NCI-H2081 (cell line): ENCODE data around the gene DCAF6.

Experiments used
- DNase-seq, 2 experiments: peaks; one replicate each; lab custom pipeline; 2025; lab: John Stamatoyannopoulos, UW

The DCAF6 gene

DNA sequence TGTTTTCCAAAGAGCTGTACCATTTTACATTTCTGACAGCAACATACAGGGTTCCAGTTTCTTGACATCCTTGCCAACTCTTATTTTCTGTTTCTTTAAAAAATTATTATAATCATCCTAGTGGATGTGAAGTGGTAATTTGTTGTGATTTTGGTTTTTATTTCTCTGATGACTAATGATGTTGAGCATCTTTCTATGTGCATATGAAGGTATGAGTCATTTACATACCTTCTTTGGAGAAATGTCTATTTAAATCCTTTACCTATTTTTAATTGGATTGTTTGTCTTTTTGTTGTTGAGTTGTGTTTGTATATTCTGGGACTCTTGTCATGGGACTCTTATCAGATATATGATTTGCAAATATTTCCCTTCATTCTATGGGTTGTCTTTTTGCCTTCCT lies 21.2 kb downstream of the DCAF6 start:
- DNase-seq, result no peak

DNA sequence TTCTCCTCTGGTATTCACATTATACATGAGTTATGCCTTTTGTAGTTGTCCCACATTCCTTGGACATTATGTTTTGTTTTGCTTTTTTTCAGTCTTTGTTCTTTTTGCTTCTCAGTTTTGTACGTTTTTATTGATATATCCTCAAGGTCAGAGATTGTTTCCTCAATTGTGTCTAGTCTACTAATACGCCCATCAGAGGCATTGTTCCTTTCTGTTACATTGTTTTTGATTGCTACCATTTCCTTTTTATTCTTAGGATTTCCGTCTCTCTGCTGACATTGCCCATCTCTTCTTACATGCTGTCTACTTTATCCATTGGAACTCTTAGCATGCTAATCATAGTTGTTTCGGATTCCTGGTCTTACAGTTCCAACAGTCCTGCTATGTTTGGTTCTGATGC lies 28.2 kb downstream of the DCAF6 start:
- DNase-seq, result no peak

DNA sequence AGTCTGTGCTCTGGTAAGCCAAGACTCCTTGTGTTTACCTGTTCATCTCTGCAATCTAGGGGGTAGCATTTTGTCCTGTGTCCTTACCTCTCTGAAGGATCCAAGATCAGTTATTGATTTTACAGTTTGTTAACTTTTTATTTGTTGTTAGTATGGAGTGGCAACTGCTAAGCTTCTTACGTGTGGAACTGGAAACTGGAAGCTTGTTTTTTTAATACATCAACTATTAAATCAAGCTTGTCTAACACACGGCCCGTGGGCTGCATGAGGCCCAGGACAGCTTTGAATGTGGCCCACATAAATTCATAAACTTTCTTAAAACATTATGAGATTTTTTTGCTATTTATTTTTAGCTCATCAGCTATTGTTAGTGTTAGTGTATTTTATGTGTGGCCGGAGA lies 29.6 kb downstream of the DCAF6 start:
- DNase-seq, result no peak

DNA sequence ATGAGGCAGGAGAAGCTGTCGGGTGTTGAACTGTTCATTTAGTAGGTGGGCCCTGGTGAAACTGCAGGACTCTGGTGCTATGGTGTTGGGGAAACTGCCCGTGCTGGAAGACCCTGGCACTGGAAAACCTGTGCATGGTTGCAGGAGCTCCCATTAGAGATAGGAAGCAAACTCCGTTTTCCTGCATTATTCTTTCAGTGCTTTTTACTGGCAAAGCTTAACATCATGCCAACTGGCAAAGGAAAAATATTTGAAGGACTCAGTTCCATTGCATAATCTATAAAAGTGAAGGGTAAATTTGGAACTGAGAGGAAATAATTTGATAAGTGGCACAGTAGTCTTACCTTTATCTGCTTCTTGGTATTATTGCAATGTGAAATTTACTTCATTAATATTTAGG lies 32.1 kb downstream of the DCAF6 start:
- no peak for DNase-seq

DNA sequence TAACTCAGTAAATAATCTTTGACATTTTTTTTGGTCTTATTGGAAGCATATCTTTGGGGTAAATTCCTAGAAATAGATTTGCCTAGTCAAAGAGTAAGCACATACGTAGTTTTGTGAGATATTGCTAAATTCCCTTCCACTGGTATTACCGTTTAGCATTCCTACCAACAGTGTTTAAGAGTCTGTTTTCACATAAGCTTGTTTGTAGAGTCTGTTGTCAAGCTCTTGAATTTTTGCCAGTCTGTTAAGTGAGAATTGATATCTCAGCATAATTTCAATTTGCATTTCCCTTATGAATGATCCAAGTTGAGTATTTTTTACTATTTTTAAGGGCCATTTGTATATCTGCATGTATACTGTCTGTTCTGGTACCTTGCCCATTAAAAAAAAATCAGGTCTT lies 37.3 kb downstream of the DCAF6 start:
- DNase-seq, result no peak

DNA sequence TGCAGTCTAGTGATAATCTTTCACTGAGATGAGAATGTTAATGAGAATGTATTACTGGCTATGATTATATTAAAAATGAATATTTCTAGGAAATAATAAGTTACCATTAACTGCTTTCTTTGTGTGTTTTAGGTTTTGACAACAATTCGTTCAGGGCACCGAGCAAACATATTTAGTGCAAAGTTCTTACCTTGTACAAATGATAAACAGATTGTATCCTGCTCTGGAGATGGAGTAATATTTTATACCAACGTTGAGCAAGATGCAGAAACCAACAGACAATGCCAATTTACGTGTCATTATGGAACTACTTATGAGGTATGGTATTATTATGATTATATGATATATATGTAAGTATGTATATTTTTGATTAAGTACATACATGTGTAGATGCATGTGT lies 38.2 kb downstream of the DCAF6 start:
- no peak for DNase-seq

DNA sequence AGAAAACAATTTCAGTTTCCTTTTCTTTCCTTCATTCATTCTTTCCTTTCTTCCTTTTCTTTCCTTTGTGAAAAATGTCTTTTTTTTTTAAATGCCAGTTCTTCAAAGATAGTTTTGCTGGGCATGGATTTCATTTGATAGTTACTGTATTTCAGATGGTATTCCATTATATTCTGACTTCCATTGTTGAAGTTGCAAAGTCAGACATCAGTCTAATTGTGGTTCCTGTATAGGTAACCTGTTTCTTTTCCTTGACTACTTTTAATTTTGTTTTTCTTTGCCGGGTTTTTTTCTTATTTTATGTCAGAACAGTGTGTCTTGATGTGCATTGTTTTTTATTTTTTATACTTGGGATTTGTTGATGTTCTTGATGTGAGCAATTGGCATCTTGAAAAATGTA lies 40.8 kb downstream of the DCAF6 start:
- DNase-seq, result no peak

DNA sequence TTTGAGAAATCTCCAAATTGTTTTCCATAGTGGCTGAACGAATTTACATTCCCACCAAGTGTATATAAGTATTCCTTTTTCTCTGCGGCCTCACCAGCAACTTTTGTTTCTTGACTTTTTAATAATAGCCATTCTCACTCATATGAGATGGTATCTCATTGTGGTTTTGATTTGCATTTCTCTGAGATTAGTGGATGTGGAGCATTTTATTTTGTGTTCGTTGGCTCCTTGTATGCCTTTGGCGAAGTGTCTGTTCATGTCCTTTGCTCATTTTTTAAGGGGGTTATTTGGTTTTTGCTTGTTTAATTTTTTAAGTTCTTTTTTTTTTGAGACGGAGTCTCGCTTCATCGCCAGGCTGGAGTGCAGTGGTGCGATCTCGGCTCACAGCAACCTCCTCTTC lies 45.5 kb downstream of the DCAF6 start:
- DNase-seq, result no peak

DNA sequence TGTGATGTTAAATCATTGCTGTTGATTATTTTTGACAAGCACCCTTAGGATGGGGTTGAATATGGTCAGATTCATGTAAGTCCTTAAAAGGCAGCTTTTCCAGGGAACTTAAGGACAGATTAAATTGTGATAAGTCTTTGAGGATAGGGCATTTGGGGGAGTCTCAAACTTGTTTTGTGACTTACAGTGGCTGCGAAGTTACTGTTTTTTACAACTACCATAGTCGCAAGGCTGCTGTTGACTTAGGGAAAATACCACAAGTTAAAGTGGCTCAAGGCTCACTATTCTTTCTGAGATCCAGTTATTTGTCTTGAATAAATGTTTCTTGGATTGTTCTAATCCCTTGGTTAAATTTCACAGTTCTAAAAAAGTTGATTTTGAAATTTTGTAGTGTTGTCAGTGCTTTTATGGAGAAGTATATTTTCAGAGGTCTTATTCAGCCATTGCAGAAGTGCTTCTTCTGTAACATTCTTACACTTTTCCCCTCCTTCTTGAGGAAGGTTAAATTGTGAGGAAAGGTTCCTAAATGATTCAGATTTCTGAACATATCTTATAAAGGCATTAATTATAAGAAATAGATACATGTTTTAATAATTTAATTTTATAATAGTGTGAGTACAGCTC lies 47.4 kb downstream of the DCAF6 start:
- DNase-seq, result no peak

DNA sequence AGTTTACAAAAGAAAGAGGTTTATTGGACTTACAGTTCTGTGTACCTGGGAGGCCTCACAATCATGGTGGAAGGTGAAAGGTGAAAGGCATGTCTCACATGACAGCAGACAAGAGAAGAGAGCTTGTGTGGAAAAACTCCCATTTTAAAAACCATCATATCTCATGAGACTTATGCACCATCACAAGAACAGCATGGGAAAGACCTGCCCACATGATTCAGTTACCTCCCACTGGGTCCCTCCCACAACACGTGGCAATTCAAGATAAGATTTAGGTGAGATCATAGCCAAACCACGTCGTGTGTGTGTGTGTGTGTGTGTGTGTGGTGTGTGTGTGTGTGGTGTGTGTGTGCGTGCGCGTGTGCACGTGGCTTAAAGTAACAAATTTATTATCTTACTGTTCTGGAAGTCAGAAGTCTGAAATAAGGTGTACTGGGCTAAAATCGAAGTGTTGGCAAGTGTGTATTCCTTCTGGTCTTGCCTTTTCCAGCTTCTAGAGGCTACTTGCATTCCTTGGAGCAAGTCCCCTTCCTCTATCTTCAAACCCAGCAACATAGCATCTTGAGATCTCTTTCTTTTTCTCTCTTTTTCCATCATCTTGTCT lies 48.5 kb downstream of the DCAF6 start:
- DNase-seq, result no peak

DNA sequence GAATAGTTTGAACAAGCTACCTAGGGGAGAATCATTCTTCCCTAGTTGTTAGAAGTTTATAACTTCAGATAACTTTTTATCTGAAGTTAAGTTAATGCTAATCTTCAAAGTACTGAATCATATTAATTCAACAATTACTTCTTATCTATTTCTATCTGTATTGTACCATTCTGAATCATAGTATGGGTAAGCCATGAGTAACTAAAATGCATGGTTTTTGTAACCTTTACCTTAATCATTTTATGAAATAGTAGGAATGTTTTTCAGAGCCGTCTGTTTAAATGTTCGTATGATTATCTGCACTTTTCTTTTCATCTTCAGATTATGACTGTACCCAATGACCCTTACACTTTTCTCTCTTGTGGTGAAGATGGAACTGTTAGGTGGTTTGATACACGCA lies 50.7 kb downstream of the DCAF6 start:
- DNase-seq, result no peak

DNA sequence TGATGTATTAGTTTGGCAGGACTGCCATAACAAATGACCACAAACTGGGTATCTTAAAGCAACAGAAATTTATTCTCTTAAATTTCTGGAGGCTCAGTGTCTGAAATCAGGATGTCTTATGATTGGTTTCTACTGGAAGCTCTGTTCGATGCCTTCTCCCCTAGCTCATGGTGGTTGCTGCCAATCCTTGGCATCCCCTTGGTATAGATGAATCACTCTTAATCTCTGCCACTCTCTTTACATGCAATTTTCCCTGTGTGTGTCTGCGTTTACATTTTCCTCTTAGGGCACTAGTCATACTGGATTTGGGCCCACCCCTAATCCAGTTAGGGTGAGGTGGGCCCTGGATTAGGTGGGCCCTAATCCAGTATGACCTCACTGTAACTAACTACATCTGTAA lies 55.1 kb downstream of the DCAF6 start:
- no peak for DNase-seq

DNA sequence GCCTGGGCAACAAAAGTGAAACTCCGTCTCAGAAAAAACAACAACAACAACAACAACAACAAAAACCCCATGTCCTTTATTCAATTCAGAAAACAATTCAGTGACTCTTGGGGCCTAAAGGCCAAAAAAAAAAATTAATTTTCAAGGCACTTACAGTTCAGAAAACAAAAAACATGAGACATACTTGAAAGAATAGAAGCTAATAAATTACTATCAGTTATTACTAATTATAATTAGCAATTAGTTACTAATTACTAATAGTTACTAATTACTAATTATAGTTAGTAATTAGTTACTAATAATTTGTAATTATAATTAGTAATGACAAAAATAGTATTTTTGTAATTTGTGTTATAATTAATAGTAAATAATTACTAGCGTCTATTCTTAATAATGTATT lies 57.2 kb downstream of the DCAF6 start:
- no peak for DNase-seq

DNA sequence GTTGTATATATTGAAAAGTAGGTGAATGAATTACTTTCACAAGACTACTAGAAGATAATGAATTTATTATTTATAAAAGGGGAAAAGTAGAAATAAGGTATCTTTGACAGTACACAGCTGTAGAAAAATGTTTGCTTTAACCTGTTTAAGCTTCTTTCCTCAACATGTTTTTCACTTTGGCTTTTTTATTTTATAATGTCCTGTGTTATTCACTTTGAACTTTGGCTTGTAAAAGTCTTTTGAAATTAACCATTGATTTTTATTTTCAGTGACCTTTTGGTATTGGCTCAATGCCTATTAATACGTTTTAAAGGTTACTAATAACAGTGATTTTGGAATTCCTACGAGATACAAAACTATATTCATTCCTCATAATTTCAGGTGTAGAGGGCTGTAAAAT lies 58.1 kb downstream of the DCAF6 start:
- DNase-seq, result no peak

DNA sequence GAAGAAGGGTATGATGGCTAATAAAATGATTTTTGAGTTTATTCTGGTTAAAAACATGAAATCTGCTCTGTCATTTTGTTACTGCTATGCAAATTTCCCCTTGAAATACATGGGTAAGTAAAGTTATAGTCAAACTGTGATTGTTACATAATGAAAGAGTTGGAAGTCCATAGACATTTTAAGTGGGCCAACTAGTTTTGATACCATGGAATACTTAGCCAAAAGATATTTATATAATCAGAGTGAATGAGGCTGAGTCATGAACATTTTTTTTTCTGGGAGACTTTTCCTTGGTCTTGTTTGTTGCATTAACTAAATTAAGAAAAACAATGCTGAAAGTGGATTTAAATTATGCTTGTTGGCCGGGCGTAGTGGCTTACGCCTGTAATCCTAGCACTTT lies 58.6 kb downstream of the DCAF6 start:
- no peak for DNase-seq

DNA sequence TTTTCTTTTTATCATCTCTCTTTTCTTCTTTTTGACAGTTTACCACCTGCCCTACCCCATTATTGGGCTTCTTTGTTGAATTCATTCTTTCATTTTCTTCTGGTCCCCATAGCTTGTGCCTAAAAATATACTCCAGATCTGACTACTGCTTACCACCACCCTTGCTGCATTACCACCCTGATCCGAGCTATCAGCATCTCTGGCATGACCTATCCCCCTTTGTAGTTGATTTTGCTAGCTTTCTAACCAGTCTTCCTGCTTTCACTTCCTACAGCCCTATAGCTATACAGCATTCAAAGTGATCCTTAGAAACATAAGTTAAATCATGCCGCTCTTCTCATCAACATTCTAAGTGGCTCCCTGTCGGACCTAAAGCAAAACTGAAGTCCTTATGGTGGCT lies 59.8 kb downstream of the DCAF6 start:
- no peak for DNase-seq

DNA sequence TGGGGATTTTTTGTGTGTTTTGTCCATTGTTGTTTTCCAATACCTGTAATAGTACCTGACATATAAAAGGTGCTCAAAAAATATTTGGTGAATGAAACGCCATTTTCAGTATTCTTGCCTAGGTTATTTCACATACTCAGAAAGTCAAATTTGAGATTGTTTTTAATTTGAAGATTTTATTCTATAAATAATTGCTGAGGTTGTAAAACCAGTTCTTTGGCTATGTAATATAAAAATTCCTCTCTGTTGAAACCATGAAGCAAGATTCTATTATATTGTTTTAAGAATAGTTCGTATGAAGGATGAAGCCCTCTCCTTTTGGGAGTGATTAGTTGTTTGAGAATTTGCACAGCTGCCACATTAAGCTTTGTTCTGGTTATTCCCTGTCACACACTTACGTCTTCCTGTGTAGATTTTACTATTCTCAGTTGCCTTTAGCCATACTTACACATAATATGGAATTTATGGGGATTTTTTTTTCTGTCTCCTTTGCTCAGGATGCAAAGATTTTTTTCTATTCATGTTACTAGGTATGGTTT lies 60.6 kb downstream of the DCAF6 start:
- DNase-seq, result peak in 1 of 2 experiments; percentile 30

DNA sequence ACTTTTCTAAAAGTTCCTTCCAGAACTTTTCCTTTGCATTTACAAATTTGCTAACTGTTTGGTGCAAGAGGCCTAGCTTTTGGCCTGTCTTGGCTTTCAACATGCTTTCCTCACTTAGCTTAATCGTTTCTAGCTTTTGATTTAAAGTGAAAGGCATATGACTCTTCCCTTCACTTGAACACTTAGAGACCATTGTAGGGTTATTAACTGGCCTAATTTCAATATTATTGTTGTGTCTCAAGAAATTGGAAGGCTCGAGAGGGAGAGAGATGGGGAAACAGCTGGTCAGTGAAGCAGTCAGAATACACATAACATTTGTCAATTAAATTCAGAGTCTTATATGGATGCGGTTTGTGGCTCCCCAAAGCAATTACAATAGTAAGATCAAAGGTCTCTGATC lies 63.4 kb downstream of the DCAF6 start:
- DNase-seq, result no peak

DNA sequence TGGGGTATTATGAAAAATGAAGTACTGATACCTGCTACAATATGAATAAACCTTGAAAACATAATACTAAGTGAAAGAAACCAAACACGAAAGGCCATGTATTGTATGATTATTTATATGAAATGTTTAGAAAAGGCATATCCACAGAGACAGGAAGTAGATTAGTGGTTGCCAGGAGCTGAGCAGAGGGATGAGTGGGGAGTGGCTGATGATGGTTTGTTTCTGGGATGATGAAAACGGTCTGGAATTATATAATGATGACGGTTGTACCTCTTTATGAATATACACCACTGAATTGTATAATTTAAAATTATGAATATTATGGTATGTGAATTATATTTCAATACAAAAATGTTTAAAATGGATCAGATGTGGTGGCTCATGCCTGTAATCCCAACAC lies 64.2 kb downstream of the DCAF6 start:
- DNase-seq, result no peak

DNA sequence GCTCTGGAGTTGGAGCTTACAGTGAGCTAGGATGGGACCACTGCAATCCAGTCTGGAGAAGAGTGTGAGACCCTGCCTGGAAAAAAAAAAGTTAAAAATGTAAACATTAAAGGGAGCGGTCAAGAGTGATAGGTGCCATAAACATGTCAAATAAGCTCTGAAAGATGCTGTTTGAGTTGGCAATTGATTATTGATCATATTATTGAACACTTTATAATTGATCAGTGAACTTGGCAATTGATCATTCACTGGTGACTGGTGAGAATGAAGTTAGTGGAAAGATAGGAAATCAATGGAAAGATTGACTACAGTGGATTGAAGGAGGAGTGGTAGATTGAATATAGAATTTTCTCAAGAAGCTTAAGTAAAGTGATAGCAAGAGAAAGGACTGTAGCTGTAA lies 64.7 kb downstream of the DCAF6 start:
- DNase-seq, result no peak

DNA sequence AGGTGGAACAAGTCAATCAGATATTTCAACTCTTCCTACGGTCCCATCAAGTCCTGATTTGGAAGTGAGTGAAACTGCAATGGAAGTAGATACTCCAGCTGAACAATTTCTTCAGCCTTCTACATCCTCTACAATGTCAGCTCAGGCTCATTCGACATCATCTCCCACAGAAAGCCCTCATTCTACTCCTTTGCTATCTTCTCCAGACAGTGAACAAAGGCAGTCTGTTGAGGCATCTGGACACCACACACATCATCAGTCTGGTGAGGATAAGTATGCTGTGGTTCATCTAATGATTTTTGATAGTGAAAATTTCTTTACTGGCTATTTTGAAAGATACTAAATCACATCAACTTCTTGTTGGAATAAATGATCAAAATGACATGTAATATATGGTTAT lies 68.0 kb downstream of the DCAF6 start:
- DNase-seq, result no peak

DNA sequence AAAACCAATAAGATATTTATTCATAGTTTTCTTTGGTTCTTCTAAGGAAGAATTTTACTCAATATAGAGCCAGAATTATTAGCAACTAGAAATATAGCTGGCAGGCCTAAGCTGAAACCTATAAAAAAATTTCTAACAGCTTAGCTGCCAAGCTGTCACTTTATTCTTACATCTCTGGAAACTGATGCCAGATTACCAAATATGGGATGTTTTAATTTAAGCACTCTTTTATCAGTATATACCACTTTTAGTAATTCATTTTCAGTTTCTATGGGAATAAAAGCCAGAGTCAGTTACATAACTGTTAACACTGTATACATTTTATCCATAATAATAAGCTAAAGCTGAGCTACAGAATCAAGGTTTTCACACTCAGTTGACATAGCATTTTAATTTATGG lies 69.0 kb downstream of the DCAF6 start:
- no peak for DNase-seq

DNA sequence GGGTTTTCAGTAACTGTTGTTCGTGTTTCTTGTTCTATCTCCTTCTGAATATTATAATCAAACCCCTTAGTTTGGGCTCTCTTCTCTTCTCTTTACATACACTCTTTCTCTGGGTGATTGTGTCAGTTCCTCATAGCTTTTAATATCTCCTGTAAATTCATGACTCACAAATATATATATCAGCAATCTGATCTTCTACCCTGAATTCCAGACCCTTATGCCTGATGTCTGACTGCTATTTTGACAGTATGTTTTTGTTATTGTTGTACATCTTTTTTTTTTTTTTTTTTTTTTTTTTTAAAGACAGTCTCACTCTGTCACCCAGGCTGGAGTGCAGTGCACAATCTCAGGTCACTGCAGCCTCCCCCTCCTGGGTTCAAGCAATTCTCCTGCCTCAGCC lies 71.2 kb downstream of the DCAF6 start:
- DNase-seq, result no peak

DNA sequence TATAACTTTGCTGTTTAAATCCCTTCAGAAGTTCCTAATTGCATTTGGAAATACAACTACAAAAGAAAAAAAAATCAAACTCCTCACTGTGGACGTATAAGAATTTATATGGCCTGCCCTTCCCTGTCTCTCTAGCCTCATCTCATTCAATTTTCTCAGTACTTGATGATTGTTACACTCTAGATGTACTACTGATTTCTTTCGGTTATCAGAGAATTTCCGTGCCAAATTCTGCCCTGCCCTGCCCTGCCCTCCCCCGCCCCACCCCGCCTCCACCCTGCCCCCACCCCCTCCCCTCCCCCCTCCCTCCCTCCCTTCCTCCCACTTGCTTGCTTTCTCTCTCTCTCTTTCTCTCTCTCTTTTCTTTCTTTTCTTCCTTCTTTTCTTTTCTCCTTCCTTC lies 72.1 kb downstream of the DCAF6 start:
- DNase-seq, result no peak
